Peyer's patch (tissue), 4 donors: Measurements from ENCODE around the gene MLF1.

ENCODE experiments used
- CTCF ChIP-seq, 6 experiments: fragments of 450-650 bp in 4 of 6; fragments of 200-600 bp in 2 of 6; sonication (generic) in 1 of 6; IDR thresholded peaks; one replicate each; pipeline ENCODE4 v1.5.1; 2017 to 2019; ENCODE audit warnings: antibody characterized with exemption in 6 of 6, mild to moderate bottlenecking in 3 of 6, moderate library complexity in 1 of 6
- POLR2A ChIP-seq, 2 donors: fragments of 450-650 bp; IDR thresholded peaks; one replicate each; pipeline ENCODE4 v1.5.1; 2017; ENCODE audit warnings: antibody characterized with exemption in 2 of 2, mild to moderate bottlenecking in 2 of 2, moderate library complexity in 2 of 2

GRCh38 chr3:158548691-158549090 is 22.3 kb upstream of the MLF1 start:
- TF ChIP-seq CTCF (IDR thresholded peaks at IDR 0.05) = no peak
- TF ChIP-seq POLR2A (IDR thresholded peaks at IDR 0.05) = no peak
